GM21786 (cell line): Measurements from ENCODE around the gene ADGRF4.

Experiments
- ATAC-seq: cut with Tn5 transposase; IDR thresholded peaks from one replicate; pipeline ENCODE4 v1.9.1; 2021; ENCODE audit not compliant: unreplicated experiment

Gene ADGRF4, protein sequence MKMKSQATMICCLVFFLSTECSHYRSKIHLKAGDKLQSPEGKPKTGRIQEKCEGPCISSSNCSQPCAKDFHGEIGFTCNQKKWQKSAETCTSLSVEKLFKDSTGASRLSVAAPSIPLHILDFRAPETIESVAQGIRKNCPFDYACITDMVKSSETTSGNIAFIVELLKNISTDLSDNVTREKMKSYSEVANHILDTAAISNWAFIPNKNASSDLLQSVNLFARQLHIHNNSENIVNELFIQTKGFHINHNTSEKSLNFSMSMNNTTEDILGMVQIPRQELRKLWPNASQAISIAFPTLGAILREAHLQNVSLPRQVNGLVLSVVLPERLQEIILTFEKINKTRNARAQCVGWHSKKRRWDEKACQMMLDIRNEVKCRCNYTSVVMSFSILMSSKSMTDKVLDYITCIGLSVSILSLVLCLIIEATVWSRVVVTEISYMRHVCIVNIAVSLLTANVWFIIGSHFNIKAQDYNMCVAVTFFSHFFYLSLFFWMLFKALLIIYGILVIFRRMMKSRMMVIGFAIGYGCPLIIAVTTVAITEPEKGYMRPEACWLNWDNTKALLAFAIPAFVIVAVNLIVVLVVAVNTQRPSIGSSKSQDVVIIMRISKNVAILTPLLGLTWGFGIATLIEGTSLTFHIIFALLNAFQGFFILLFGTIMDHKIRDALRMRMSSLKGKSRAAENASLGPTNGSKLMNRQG

GRCh38 chr6:47698342-47698787 is at the start of gene ADGRF4:
ADGRF4 (plus strand) TSS chr6:47698580; CDS start chr6:47707246, 8,666 bp downstream.
- no peak for ATAC-seq

GRCh38 chr6:47650553-47651432 is 47.6 kb upstream of the ADGRF4 start:
- no peak for ATAC-seq

- ATAC-seq, result no peak
These were observed 46.9 kb upstream of the ADGRF4 start for GRCh38 chr6:47651505-47651944.

DNA sequence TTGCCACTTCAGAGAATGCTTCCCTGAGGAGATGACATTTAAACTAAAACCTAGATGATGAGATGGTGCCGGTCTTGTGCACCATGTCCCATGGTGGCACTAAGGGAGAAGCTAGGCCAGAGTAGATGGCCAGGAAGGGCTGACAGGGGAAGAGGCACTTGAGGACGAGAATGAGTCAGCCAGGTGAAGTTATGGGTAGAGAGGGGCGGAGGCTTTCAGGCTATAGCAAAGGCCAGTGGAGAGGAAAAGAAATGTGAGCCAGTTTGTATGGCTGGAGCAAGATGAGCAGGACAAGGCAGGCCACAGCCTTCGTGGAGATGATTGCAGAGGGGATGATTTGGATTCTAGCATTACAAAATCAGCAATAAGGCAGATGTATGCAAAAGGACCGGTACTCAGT is 44.7 kb upstream of the ADGRF4 start:
- ATAC-seq, result no peak

DNA sequence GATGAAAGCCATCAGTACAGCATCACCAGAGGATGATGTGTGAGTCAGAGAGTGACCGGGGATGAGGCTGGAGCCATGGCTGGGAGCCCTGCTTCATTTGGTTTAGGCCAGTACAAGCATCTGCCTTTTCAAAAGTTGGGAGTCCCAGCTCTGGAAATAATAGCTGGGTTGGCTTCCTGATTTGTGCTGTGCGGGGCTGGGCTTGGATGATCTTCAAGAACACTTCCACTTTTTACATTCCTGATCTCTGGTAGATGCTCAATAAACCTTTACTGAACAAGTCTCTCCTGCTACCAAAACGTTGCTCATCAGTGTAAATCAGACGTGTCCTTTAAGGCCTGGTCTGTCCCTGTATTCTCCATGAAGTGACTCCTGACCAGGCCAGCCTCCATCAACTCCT is 44.1 kb upstream of the ADGRF4 start:
- no peak for ATAC-seq

DNA sequence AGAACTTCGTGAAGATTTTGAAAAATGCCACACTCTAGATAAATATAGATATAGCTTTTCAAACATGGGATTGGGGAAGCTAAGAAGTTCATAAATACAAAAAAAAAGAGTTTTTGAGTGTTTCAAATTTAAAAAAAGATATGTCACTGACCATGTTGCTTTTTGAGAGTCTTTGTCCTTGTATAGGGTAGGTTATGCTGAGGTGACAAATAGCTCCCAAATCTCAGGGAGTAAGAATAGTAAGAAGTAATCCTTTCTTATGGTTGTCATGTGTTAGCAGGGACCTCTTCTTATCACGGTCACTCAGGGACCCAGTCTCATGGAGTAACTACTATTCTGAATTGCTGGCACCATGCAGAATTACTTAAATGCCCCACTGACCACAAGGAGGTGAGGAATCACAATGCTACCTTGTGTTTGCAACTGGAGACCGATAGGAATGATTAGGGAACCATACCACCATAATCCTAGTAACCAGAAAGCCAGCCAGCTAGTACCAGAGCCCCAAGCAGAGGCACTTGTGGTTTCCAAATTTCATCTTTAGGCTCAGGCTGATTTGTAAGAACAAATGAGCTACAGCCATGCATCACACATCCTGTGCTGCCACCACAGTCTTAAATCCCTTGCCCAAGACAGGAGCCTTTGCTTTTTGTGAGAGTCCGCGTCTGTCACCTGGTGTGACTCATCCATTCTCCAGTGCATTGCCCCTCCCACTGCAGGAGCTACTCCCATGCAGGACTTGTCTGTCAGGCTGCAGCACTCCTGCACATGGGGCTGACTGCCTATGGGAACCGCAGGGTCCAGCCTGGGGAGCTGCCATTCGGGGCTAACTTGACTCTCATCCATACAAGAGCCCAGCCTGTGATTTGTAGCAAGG is 42.4 kb upstream of the ADGRF4 start:
- no peak for ATAC-seq

DNA sequence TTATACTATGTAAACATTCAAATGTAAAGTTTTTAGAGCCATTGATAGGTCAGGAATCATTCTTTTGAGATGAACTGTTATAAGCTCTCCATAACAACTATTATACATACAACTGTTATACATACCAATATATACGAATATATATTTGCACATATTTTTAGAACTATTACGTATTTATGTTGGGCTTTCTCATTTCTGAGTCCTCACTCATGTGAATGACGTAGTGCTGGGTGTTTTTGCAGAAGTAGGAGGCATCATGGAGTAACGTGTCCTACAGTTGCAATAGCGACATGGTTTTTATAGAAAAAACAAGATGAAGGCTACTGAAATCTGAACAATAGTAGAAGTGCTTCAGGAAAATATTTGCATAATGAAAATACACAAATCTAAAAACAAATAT is 36.4 kb upstream of the ADGRF4 start:
- ATAC-seq, result no peak

DNA sequence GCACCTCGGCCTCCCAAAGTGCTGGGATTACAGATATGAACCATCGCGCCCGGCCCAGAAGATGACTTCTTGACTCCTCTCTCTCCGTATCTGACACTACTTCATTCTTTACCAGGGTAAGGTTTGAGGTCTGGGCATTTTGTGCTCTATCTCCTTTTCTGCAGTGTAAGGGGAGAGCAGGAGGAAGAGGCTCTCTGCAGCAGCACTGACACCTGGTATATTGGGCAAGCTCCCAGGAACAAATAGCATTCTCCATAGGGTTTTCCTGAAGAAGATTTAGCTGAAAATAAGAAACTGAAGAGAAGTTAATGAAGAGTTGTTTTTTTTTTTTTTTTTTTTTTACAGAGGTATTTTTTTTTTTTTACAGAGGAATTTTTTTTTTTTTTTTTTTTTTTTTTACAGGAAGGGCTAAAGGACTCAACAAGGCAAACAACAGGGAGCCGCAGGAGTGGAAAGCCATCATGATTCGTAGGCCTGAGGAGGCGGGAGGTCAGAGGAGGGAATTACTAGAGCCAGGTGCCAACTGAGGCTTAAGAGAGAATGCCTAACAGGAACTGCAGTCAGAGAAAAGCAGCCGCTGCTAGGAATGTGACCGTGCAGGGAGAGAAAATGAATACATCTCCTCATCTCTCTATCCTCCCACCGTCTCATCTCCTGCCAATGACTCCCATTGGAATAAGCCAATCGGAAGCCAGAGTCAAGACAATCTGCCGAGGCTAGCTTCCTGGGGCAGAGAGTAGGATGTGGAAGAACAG is 34.7 kb upstream of the ADGRF4 start:
- ATAC-seq, result no peak

GRCh38 chr6:47665112-47665511 is 33.3 kb upstream of the ADGRF4 start:
- no peak for ATAC-seq

DNA sequence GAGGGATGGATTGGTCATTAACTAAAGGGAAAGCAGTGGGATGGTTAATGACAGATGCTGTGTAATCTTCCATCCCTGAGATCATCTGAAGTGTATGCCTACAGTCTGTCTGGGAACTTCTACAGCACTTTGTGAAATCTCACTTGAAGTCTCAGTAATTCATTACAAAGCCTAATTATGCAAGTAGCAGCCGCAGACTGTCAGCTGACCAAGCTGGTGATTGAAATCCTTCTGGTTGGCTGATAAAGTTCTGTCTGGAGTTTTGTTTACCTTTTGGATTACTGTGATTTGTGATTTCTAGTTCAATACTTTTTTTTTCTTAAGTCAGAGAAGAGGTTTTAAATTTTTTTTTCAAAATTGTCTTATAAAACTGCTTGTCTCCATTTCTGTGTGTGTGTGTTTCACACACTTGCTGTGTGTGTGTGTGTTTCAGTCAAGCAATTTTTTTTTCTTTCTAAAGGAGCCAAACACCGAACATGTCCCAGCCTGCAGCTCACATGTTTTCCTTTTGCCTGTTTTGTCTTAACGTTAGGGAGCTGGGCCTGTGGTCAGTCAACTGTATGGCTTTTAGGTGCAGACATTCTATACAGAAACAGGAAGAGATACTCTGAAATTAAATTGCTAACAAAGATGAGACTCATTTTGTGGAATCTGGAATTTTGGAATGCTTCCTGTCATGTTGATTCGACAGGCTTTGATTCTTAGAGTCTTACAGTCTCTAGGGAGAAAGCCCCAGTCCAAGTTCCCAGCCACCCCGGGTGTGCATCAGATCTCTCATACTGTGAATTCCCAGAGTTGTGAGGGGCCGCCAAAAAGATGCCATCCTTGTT is 28.5 kb upstream of the ADGRF4 start:
- ATAC-seq, result no peak

DNA sequence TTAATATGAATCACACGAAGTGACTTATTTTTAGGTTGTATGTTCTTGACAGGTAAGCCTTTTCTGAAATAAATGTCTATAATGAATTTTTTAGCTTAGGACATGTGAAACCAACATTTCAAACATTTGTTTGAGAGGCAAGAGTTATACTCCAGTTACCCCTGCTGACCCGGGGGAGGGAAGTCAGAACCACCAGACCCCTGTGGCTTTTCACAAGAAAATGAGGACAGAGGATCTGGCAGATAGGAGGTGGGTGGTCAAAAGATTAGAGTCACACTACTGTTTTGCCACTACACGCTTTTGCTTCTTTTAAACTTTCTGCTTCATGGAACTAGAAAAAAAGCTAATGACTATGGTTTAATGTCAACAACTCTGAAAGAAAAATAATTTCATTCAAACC is 27.5 kb upstream of the ADGRF4 start:
- ATAC-seq, result no peak

DNA sequence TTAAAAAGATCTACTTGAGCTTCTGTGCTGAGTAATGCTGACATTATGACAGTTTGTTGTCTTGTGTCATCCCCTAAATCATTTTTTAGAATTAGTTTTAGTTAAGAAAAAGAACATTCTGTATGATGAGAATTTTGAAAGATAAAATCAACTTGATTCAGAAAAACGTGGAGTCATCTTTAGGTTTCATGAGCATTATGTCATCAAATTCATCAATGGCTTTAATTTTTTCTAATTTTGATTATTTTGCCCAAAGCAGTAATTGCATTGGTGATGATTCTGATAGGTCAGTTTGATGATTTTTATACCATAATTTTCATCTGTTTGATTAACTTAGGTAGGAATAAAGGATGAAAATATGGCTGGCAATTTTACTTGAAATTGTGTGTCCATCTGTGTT is 26.6 kb upstream of the ADGRF4 start:
- no peak for ATAC-seq

DNA sequence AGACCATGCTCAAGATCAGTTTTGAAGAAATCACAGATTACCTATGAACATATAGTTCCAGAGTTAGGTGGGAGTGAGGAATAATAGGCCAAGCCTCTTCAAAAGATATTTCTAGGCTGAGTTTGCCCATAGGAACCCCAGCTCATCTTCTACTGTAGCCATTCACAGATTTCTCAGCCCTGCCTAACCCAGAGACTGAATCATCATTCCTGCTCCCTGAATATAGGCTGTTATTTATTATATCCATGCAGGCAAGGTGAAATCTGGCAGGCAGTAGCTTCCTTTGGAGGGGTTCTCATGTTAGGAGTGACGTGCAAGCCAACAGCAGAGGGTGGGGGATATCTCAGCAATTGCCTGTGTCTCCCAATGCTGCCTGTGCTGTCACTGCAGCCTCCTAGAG is 25.6 kb upstream of the ADGRF4 start:
- ATAC-seq, result no peak

- no peak for ATAC-seq
These were observed 23.7 kb upstream of the ADGRF4 start for GRCh38 chr6:47674673-47675072.

GRCh38 chr6:47677381-47678100 is 20.8 kb upstream of the ADGRF4 start:
- ATAC-seq, result no peak

GRCh38 chr6:47678739-47679138 is 19.6 kb upstream of the ADGRF4 start:
- no peak for ATAC-seq

DNA sequence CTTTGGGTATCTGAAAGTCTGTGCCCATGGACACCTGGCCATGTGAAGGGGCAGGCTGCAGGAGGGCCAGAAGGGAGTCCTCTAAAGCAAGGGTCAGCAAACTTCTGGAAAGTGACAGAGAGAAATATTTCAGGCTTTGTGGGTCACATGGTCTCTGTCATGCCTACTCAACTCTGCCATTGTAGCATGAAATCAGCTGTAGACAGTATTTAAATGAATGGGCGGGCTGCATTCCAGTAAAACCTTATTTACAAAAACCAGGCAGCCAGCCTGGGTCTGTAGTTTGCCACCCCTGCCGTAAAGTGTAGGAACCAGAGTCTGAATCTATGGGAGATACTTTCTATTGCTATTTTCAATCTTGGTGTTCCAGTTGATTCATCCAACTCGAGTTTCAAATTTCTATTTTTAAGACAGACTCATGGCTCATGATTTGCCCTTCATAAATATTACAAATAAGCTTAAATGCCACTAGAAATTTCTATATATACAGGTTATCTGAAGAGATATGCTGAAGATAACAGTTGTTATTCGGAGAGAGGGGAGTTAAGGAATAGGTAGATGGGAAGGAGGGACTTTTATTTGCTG is 19.0 kb upstream of the ADGRF4 start:
- no peak for ATAC-seq

DNA sequence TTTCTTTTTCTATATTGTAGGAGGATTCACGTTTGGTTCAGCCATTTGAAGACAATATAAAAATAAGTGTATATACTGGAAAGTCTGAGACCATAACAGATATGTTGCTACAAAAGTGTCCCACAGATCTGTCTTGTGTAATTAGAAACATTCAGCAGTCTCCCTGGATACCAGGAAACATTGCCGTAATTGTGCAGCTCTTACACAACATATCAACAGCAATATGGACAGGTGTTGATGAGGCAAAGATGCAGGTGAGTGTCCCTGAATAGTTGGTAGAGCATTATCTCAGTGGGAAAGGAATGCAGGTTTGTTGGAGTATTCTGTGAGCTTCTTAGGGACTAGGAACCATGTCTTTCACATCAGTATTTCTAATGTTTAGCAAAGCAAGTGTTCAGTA is 18.3 kb upstream of the ADGRF4 start:
- ATAC-seq, result no peak
